ENCODE results near the gene CCL8.

- no peak for TF ChIP-seq EZH2 (IDR thresholded peaks at IDR 0.05)
- no peak for TF ChIP-seq POLR2AphosphoS5 (IDR thresholded peaks at IDR 0.05; ENCODE audit: borderline replicate concordance, low read depth, low read length)
- no peak for TF ChIP-seq FOXP2 (optimal IDR thresholded peaks at IDR 0.05; ENCODE audit: control extremely low read depth, extremely low read length, insufficient read depth)
Measured at GRCh38 chr17:34370997-34371395, 51.8 kb downstream of the CCL8 start.

All from SK-N-MC (cell line).